ENCODE measurements around the gene DOK4. TPM values are rescaled to one million over a fixed set of nuclear protein-coding genes. Genes with fewer than 3 reads are reported as not detected.
"Not testable (repeated sequence)": the region's sequence is repeated elsewhere in the genome, so short reads cannot be mapped to it uniquely, and the experiment has no call there.

The DOK4 gene
- total RNA-seq, 1 donor from 2014 or later = 43.9 TPM

GRCh38 chr16:57503366-57503765 lies 17.1 kb upstream of the DOK4 start:
- no peak for DNase-seq (ENCODE audit: low spot score)
- ATAC-seq = no peak

- DNase-seq (ENCODE audit: low spot score) = no peak
- ATAC-seq = no peak
Measured at GRCh38 chr16:57502048-57502775, 15.9 kb upstream of the DOK4 start.

DNA sequence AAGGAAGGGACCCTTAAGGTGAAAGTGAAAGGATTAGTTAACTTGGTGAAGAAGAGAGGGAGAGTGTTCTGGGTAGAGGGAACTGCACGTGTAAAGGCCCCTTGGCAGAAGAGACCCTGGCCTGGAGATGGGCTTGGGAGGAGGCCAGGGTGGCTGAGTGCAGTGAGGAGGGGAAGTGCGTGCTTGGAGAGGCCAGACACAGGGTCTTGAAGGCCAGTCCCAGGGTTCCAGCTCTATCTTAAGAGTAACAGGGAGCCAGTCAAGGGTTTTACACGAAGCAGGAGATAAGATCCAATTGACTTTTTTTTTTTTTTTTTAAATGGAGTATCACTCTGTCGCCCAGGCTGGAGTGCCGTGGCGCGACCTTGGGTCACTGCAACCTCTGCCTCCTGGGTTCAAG lies 15.2 kb upstream of the DOK4 start:
- DNase-seq (ENCODE audit: low spot score) = no peak

DNA sequence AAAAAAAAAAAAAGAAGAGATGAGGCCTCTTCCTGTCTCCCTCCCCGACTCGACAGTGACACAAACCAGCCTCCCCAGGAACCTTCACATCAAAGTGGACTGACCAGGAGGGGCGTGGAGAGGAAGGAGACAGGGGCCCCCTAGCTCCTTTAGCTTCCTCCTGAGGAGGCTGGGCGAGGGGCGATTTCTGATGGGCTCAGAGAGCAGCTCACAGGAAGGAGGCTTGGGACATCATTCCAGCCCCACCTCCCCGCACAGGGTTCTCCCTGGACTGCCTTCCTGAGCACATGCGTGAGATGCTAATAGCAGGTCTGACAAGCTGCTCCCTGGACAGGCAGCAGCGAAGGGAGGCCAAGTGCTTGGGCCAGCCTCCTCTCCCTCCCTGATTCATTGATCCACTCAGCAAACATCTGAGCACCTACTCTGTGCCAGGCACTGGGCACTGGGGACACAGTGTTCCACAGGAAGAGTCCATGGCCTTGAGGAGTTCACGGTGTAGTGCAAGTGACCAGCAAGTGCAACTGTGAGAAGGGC lies 14.4 kb upstream of the DOK4 start:
- DNase-seq (ENCODE audit: low spot score) = peak; percentile 89
- peak; percentile 96 for ATAC-seq

More for the DNA sequence above, 15.2 kb upstream of the DOK4 start:
- no peak for ATAC-seq

DNA sequence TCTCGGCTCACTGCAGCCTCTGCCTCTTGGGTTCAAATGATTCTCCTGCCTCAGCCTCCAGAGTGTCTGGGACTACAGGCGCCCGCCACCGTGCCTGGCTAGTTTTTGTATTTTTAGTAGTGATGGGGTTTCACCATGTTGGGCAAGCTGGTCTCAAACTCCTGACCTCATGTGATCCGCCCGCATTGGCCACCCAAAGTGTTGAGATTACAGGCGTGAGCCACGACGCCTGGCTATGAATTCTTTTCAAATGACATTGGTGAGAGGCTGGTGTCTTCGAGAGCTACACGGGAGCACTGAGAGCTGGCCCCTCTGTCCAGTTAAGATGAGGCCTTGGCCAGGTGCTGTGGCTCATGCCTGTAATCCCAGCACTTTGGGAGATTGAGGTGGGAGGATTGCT lies 13.6 kb upstream of the DOK4 start:
- not testable (repeated sequence) for ATAC-seq; DNase-seq (ENCODE audit: low spot score)

DNA sequence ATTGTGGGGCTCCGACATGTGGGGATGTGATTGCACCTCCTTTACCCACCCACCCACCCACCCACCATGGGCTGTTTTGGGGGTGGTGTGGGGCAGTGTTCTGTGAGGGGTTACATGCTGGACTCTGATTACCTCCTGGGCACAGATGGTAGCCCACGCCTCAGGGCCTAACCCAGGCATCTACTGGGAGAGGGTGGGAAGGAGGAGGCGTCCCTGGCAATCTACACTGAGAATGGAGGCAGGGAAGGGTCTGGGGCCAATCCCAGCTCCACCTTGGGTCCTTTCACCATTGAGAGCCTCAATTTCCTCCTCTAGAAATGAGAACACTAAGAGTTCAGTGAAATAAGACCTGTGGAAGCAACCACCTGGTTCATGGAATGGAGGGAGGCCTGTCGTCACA lies 11.7 kb upstream of the DOK4 start:
- DNase-seq (ENCODE audit: low spot score) = no peak

DNA sequence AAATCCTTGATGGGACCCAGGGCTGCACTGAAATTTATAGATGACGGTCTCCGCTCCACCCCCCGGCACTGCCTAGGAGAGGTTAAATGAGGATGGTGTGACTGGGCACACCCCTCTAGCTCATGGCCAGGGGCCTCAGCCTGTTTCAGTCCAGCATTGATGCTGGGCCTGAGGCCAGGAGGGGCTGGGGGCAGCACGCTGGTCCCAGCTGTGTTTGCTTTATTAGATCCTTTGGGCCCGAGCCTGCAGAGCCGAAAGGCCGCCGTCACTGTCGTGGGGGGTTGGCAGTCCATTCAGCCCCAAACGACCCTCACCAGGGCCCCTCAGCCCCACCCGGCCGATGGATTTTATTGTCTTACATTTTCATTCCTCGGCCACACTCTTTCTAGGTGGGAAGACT lies 10.8 kb upstream of the DOK4 start:
- no peak for DNase-seq (ENCODE audit: low spot score)

More for the DNA sequence above, 11.7 kb upstream of the DOK4 start:
- ATAC-seq = no peak

GRCh38 chr16:57493767-57494166 lies 7.5 kb upstream of the DOK4 start:
- ATAC-seq (no peak), DNase-seq (ENCODE audit: low spot score) (no peak)

More for the DNA sequence above, 10.8 kb upstream of the DOK4 start:
- ATAC-seq = no peak

GRCh38 chr16:57489229-57489628 lies 2.9 kb upstream of the DOK4 start:
- DNase-seq (ENCODE audit: low spot score) (no peak), ATAC-seq (no peak)

GRCh38 chr16:57486858-57487834 lies 853 bp upstream of the DOK4 start:
- ATAC-seq (no peak), DNase-seq (ENCODE audit: low spot score) (no peak)

DNA sequence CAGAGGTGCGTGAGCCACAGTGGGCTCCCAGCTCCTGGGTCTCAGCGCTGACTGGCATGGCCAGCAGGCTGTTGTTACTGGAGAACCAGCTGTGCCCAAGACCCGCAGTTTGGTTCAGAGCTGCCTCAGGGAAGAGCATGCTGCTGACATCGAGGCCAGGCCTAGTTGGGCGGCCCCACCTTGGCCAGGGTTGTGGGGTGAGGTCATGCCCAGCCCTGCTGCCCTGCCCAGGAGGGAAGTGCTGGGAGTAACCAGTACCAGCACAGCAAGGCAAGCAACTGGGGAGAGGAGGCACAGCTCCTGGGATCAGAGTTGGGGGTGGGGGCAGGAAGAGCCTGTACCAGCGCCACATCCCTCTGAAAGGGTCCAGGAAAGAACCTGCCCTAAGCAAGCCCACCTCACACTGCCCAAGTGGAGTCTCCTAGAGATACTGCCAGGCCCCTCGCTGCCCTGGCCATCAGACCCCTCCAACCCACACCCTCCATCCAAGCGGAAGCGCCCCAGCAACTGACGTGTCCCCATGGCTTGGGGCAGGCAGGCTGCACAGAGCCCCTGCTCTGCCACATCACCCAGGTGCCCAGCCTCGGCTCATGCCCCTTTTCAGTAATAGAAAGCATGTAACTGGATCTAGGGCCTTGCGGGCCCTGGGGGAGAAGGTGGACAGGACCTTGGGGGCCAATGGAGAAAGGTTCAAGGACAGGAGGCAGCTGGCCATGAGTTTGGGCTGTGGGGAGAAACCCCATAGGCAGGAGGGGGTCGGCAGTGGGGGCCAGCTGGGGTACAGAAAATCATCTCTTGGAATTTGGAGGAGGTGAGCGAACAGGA lies 990 bp downstream of the DOK4 start:
- DNase-seq (ENCODE audit: low spot score) = no peak

DNA sequence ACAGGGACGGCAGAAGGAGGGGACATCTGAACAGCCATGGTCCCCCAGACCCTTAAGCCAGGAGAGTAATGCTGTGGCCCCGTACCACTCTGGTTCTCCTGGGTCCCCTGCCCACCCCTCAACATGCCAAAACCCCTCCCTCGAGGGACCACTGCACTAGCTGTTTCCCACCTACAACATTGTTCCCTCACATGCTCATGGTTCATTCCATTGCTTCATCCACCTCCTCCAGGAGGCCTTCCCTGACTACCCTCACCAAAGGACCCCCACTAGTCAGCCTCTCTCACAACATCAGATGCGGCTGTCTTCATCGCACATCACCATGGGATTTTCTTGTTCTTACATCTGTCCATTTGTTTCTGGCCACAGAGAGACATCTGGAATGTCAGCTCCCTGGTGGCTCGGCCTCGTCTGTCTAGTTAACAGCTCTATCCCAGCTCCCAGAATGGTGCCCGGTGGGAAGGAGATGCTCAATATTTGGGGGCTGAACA lies 1.7 kb downstream of the DOK4 start:
- DNase-seq (ENCODE audit: low spot score) = no peak
- no peak for ATAC-seq

More for the DNA sequence above, 990 bp downstream of the DOK4 start:
- peak; percentile 4 for ATAC-seq

GRCh38 chr16:57483725-57484514 lies 2.4 kb downstream of the DOK4 start:
- DNase-seq (ENCODE audit: low spot score) = no peak
- ATAC-seq = no peak

GRCh38 chr16:57482845-57483545 lies 3.3 kb downstream of the DOK4 start:
- DNase-seq (ENCODE audit: low spot score) = no peak

DNA sequence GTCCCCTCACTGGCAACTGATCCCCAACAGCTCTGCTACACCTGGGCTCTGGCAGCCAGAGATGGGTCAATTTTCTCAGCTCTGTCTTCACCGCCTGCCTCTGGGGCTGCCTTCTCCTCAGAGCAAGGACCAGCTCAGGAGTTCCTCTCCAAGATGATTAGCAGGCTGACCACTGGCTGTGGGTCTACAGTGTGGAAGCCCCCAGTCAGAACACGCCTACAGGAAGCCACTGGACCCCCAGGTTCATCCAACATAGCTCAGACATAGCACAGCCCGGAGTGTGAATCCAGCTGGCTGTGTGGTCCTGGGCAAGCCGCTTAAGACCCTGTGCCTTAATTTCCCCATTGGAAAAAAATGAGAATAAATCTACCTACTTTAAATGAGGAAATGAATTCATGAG lies 4.9 kb downstream of the DOK4 start:
- DNase-seq (ENCODE audit: low spot score) (no peak), ATAC-seq (no peak)

More at GRCh38 chr16:57482845-57483545, 3.3 kb downstream of the DOK4 start:
- ATAC-seq = no peak

DNA sequence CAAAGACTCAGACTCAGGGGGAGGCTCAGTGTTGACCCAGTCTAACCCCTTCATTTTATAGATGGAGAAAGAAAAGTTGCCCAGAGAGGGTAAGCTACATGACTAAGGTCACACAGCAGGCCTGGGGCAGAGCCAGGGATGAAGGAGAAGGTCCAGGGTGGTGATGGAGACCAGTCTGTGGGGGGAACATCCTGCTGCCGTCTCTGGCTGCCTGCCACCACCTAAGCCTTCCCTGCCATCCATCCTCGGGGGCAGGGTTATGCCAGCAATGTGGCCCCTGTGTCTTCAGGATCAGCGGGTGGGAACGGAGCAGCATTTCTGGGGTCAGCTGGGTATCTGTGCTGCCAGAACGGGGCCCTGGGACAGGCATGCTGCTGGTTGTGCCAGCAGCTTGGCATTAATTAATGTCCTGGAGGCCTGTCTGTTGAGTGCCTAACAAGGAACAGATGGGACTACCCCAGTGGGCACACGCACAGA lies 5.5 kb downstream of the DOK4 start:
- DNase-seq (ENCODE audit: low spot score) (no peak), ATAC-seq (no peak)

DNA sequence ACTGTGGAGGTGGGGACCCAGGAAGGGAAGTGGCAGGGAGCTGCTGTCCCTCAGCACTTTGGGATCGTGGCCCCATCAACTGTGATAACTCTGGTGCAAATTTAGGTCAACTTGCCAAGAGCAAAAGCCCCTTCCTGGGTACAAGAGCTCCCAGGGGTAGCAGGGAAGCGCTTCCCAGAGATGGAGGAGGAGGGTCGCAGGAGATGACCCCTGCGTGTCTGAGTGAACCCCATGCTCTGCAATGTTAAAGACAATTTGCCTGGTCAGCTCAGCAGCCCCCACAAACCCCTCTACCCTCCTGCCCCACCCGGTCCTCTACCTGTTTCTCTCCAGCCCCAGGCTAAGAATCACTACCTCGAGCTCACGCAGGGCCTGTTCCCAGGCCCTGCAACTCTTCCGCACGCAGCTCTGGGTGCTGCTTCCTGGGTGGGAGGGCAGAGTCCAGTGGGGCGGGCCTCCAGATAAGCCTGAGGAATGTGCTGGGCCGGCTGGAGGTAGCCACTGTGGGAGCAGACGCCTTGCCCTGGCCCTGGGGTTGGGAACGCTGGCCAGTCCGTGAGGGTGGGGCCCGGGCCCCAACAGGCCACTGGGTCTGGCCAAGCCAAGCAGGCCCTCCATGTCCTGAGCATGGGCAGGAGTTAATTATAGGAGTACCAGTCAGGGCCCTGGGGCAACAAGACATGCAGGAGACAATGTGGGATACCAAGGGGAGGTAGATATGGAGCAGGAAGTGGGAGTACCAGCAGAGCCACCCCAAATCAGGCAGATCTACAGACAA lies 6.1 kb downstream of the DOK4 start:
- DNase-seq (ENCODE audit: low spot score) = peak; percentile 90
- peak; percentile 91 for ATAC-seq
